Vagina (tissue), 2 donors: ENCODE measurements around the gene RHO.

Source experiments
- POLR2AphosphoS5 ChIP-seq, 2 donors: sonication (generic); formaldehyde crosslinking; IDR thresholded peaks; one replicate each; pipeline ENCODE4 v1.9.0; 2017; ENCODE audit warnings: antibody characterized with exemption in 2 of 2, mild to moderate bottlenecking in 2 of 2, low read depth in 1 of 2; ENCODE audit not compliant: insufficient read depth in 1 of 2
- TF ChIP-seq, protein P1 (sequence below), 3 experiments: fragments of 450-650 bp in 2 of 3; fragments of 200-600 bp in 1 of 3; sonication (generic) in 1 of 3; IDR thresholded peaks; one replicate each; pipeline ENCODE4 v1.5.1; 2017 to 2019; ENCODE audit warnings: antibody characterized with exemption in 3 of 3, mild to moderate bottlenecking in 2 of 3, moderate library complexity in 2 of 3

DNA sequence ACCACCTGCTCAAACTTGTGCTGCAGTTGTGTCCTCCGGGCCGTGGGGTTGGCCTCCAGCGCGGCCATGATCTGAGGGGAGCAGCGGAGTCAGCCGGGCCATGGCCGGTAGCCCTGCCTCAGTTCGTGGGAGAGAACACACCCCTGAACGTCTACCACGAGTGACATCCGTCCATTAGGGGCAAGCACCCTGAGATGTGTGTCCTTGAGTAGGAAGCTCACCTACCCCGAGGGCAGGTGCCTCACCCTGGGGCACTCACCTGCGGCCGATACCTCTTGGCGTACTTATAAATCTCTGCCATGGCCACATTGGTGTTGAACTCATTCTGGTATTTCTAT is 27.9 kb downstream of the RHO start:
- TF ChIP-seq, protein P1, sequence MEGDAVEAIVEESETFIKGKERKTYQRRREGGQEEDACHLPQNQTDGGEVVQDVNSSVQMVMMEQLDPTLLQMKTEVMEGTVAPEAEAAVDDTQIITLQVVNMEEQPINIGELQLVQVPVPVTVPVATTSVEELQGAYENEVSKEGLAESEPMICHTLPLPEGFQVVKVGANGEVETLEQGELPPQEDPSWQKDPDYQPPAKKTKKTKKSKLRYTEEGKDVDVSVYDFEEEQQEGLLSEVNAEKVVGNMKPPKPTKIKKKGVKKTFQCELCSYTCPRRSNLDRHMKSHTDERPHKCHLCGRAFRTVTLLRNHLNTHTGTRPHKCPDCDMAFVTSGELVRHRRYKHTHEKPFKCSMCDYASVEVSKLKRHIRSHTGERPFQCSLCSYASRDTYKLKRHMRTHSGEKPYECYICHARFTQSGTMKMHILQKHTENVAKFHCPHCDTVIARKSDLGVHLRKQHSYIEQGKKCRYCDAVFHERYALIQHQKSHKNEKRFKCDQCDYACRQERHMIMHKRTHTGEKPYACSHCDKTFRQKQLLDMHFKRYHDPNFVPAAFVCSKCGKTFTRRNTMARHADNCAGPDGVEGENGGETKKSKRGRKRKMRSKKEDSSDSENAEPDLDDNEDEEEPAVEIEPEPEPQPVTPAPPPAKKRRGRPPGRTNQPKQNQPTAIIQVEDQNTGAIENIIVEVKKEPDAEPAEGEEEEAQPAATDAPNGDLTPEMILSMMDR (IDR thresholded peaks at IDR 0.05) = no peak
- TF ChIP-seq POLR2AphosphoS5 (IDR thresholded peaks at IDR 0.05; ENCODE audit: insufficient read depth in 1 of 2, low read depth in 1 of 2) = no peak
